Stimulated activated CD8-positive, alpha-beta memory T cell treated with anti-CD3 and anti-CD28 coated beads, Interleukin-7, amount 100 ng/mL, for 1 hour (primary cell): ENCODE measurements around the gene EVA1C.
"Not testable (repeated sequence)": the region's sequence is repeated elsewhere in the genome, so short reads cannot be mapped to it uniquely, and the experiment has no call there.

Experiments
- DNase-seq, 2 donors: peaks; one replicate each; pipeline ENCODE4 v3.0.0-alpha.2; 2020; ENCODE audit warnings: low read depth in 2 of 2

EVA1C gene, protein sequence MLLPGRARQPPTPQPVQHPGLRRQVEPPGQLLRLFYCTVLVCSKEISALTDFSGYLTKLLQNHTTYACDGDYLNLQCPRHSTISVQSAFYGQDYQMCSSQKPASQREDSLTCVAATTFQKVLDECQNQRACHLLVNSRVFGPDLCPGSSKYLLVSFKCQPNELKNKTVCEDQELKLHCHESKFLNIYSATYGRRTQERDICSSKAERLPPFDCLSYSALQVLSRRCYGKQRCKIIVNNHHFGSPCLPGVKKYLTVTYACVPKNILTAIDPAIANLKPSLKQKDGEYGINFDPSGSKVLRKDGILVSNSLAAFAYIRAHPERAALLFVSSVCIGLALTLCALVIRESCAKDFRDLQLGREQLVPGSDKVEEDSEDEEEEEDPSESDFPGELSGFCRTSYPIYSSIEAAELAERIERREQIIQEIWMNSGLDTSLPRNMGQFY

DNA sequence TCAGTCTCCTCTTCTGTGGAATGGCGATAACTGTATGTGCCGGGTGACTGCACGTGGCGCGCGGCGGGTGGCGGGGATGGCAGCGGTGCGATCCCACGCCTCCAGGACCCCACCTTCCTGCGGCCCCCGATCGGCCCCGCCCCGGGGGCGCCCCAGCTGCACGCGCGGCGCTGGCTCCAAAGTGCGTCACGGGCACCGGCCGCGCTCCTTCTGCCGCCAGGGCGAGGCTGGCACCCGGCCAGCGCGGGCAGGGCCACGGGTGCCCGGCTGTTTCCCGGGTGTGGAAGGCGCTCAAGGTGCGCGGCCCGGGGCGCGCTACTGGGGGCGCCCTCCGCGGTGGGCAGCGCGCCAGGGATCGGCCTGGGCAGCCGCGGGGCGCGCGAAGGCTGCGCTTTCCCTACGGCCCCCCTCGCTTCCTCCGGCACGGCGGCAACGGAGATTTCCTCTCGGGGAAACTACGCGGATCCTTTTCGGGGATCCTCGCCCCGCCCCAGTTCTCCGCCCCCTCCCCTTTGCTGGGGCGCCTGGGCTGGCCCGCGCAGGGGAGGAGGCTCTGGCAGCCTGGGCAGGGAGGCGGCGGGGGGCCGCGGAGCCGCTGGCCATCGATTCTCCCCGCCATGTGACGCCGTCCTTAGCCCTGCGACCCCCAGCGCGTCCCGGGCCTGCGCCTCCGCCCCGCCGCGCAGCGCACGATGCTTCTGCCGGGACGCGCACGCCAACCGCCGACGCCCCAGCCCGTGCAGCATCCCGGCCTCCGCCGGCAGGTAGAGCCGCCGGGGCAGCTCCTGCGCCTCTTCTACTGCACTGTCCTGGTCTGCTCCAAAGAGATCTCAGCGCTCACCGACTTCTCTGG, at the start of gene EVA1C:
EVA1C (plus strand) TSS at position 545 of the 853 bp plus-strand sequence; CDS start at position 693, 148 bp downstream.
- DNase-seq: peak in 1 of 2 donors; percentile 56

GRCh38 chr21:32364387-32364786, 48.1 kb upstream of the EVA1C start:
- DNase-seq: no peak

GRCh38 chr21:32364796-32365195, 47.7 kb upstream of the EVA1C start:
- no peak for DNase-seq

DNA sequence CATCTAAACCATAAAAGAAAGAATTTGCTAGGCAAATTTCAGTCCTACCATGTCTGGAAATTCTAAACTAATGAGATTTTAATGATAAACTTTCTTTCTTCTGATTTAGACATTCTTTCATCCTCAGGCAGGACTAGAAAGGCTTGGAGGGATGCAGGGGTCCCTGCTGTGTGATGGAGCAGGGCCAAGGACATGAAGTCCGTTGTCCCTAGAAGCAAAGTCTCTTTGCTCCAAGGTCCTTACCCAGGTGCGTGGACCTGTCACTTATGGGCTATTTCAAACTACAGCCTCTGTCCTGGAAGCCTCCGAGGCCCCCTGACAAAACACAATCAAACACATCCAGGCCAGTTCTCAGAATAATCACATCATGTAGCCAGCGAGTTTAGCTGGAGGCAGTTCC, 46.3 kb upstream of the EVA1C start:
- DNase-seq: no peak

- DNase-seq: no peak
Measured at GRCh38 chr21:32367158-32367557, 45.3 kb upstream of the EVA1C start.

- DNase-seq: no peak
Measured at GRCh38 chr21:32368386-32368785, 44.1 kb upstream of the EVA1C start.

DNA sequence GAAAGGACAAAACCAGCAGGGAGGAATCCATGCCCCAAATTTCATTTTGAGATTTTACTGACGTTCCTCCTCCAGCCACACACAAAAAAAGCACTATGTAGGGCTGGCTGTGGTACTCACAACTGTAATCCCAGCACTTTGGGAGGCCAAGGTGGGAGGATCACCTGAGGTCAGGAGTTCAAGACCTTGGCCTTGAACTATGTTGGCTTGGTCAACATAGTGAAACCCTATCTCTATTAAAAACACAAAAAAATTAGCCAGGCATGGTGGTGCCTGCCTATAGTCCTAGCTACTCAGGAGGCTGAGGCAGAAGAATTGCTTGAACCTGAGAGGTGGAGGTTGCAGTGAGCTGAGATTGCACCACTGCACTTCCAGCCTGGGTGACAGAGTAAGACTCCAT, 43.5 kb upstream of the EVA1C start:
- not testable (repeated sequence) for DNase-seq

DNA sequence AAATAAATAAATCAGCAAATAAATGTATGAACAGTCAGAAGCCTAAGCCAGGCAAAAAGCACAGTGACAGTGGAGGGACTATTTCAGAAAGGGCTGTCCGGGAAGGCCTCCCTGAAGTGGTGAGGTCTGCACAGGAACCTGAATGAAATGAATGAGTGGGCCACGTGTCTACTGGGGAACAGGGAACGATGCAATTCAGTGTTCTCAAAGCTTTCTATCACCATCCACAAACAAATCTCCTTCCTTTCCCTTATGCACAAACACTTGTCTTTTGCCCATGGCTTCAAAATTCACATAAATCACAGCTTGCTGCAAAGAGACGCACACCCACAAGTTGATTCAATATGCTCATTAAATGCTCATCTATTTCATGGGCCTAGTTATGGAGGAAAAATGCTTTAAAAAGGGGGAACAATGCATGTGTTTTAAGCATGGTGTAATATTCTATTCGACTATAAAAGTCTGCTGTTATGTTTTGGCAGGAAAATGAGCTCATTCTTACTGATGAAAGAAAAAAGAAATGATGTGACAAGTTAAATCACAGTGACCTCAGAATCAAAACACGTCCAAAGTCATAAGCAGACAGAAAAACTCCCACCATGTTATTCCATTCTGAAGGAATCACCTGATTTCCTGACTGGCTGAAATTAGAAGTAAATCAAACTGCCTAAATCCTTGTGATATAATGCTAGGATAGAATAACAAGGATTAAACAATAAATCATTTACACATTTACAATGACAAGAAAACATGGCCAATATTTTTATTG, 41.3 kb upstream of the EVA1C start:
- no peak for DNase-seq

DNA sequence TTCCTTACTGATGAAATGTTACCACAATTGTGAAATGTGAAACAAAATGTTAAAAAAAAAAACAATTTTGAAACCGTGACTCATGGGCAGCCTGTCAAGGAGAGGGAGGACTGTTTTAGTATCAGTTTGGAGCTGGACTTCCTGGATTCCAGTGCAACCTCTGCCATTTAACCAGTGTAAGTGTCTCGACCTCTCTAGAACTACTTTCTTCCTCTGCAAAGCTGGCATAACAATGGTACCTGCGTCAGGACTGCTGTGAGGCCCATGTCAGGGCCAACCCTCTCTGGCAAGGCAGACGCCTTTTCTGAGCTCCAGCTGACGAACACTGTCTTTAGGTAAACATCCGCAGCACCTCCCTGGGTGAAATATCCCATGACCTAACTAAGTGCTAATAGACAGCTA, 40.6 kb upstream of the EVA1C start:
- no peak for DNase-seq

- DNase-seq: no peak
Measured at GRCh38 chr21:32372755-32373154, 39.8 kb upstream of the EVA1C start.

GRCh38 chr21:32377506-32377905, 35.0 kb upstream of the EVA1C start:
- DNase-seq: no peak

- DNase-seq: no peak
Measured at GRCh38 chr21:32377991-32378390, 34.5 kb upstream of the EVA1C start.

DNA sequence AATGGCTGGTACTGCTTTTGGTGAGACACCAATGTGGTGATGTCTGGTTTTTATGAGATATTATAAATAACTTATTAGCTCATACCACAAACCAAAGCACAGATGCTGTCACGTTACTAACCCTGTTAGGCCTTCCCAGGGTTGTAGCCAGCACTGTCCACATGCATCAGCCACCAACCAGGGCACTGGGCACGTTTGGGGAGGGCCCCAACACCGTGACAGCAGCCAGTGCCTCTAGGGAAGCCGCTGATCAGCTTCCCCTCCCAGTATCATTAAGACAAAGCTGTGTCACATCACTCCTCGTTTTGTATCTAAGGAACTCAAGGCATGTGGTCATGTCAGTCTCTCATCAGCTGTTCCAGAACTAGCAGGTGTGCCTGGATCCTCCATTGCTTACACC, 33.5 kb upstream of the EVA1C start:
- no peak for DNase-seq

GRCh38 chr21:32380940-32381339, 31.6 kb upstream of the EVA1C start:
- DNase-seq: no peak

DNA sequence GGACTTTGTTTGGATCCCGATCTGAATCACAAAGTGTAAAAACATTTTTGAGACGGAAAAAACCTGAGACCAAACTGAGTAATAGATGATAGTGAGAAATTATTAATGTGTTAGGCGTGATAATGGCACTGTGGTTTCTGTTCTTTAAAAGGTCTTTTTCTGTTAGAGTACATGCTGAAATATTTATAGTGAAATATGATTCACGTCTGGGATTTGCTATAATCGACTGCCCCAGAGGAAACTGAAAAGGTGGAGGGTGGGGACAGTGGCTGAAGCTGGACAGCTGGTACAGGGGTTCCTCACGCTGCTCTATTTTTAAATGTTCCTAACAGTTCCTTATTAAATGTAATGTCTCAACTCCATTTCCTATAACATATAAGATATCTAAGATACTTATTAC, 30.9 kb upstream of the EVA1C start:
- no peak for DNase-seq

- no peak for DNase-seq
Measured at GRCh38 chr21:32382108-32382644, 30.3 kb upstream of the EVA1C start.

- no peak for DNase-seq
Measured at GRCh38 chr21:32383812-32384211, 28.7 kb upstream of the EVA1C start.

DNA sequence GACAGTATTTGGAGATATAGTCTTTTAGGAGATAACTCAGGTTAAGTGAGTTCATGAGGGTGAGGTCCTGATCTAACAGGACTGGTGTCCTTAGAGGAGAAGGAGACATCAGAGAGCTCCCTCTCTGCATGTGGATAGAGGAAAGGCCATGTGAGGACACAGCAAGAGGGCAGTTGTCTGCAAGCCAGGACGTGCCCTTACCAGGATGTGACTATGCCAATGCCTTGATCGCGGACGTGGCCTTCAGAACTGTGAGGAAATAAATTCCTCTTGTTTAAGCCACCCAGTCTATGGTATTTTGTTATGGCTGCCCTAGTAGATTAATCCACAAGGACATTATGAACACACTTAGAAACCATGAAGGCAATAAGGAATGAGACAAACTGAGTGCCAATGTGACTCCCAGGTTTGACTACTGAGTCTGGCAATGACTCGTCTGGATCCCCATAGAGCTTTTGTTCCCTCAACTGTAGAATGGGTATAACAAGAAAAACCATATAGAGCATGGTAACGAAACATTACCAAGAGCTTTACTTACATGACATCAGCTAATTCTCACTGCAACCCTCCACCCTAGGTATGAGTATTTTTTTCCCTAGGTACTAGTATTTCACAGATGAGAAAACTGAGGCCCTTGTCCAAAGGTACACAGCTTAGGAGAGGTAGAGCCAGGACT, 26.2 kb upstream of the EVA1C start:
- no peak for DNase-seq

DNA sequence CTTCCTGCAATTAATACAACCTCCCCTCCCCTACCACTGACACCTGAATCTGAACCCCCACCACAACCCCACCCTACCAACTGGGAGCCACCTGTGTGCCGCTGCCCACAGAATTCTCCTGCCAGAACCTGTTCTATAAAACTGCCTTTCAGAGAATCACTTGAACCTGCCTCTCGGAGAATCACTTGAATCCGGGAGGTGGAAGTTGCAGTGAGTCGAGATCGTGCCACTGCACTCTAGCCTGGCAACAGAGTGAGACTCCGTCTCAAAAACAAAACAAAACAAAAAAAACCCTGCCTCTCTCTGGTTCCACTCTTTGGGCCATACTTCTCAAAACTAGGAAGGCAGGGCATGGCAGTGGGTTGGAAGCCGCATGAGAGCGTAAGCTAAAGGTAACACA, 25.4 kb upstream of the EVA1C start:
- DNase-seq: no peak

- no peak for DNase-seq
Measured at GRCh38 chr21:32388306-32388705, 24.2 kb upstream of the EVA1C start.

- DNase-seq: no peak
Measured at GRCh38 chr21:32389337-32390015, 23.0 kb upstream of the EVA1C start.
